ENCODE data around the gene UBAP1. TPM values are rescaled to one million over a fixed set of nuclear protein-coding genes. Genes with fewer than 3 reads are reported as not detected.
"Not testable (repeated sequence)": the region's sequence is repeated elsewhere in the genome, so short reads cannot be mapped to it uniquely, and the experiment has no call there.

UBAP1 gene
- total and polyA plus RNA-seq, 8 donors, result 40.5 to 54.1 (median 48.8) TPM

DNA sequence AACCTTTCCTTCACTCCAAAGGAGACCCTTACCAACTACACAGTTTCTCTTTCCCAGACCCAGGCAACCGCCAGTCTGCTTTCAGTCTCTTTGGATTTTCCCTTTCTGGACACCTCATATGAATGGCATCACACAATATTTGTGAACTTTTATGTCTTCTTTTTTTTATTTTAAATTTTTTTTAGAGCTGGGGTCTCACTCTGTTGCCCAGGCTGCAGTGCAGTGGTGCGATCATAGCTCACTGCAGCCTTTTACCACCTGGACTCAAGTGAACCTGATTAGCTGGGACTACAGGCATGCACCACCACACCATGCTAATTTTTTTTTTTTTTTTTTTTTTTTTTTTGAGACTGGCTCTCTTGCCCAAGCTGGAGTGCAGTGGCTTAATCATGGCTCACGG is 37.5 kb downstream of the UBAP1 start:
- TF ChIP-seq, protein P1, sequence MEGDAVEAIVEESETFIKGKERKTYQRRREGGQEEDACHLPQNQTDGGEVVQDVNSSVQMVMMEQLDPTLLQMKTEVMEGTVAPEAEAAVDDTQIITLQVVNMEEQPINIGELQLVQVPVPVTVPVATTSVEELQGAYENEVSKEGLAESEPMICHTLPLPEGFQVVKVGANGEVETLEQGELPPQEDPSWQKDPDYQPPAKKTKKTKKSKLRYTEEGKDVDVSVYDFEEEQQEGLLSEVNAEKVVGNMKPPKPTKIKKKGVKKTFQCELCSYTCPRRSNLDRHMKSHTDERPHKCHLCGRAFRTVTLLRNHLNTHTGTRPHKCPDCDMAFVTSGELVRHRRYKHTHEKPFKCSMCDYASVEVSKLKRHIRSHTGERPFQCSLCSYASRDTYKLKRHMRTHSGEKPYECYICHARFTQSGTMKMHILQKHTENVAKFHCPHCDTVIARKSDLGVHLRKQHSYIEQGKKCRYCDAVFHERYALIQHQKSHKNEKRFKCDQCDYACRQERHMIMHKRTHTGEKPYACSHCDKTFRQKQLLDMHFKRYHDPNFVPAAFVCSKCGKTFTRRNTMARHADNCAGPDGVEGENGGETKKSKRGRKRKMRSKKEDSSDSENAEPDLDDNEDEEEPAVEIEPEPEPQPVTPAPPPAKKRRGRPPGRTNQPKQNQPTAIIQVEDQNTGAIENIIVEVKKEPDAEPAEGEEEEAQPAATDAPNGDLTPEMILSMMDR (IDR thresholded peaks at IDR 0.05), result no peak
- no peaks in the 10 kb centered on the region for H3K27me3 ChIP-seq
- peaks cover 0 to under 1% of the 10 kb centered on the region in 2 donors for H3K36me3 ChIP-seq
- no peak overlapping the region for H3K27ac ChIP-seq
- H3K9me3 ChIP-seq, result no peaks in the 10 kb centered on the region
- intact Hi-C loops (cut with DNase I), result no loop called here
- no peak for DNase-seq
- no peak overlapping the region for H3K4me3 ChIP-seq
- ATAC-seq, result no peak
- H3K4me1 ChIP-seq, result peaks cover 0 to 7% of the 10 kb centered on the region in 2 donors

DNA sequence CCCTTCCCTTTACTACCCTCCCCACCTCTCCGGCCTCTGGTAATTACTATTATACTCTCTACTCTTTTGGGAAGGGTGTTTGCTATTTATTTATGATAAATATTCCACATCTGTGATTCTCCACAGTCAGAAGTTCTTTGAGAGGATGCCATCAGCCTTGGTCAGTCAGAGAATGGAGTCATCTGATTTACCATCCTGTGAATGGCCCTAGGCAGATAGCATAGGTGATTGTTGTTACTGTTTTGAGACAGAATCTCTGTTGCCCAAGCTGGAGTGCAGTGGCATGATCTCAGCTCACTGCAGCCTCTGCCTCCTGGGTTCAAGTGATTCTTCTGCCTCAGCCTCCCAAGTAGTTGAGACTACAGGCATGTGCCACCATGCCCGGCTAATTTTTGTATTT is 38.2 kb downstream of the UBAP1 start:
- H3K4me3 ChIP-seq; H3K4me1 ChIP-seq; H3K9me3 ChIP-seq; DNase-seq; intact Hi-C loops (cut with DNase I); ATAC-seq; H3K27me3 ChIP-seq; H3K36me3 ChIP-seq; H3K27ac ChIP-seq: not testable (repeated sequence)

DNA sequence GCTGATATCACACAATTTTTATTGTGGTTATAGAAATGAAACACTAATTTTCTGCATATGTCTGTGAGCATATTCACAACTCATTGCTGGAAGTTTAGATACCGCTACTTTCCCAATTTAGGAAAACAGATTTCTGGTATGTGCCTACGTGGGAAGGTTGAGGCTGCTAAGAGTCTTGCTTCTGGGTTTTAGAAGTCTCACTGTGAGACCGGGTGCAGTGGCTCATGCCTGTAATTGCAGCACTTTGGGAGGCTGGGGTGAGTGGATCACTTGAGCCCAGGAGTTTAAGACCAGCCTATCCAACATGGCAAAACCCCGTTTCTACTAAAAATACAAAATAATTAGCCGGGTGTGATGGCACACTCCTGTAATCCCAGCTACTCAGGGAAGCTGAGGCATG is 39.6 kb downstream of the UBAP1 start:
- Histone ChIP-seq H3K27ac (no peak overlapping the region), H3K4me3 (no peak overlapping the region), H3K27me3 (no peaks in the 10 kb centered on the region), H3K4me1 (peaks cover 0 to 11% of the 10 kb centered on the region in 2 donors), H3K9me3 (no peaks in the 10 kb centered on the region), H3K36me3 (peaks cover 0 to 21% of the 10 kb centered on the region in 2 donors)
- TF ChIP-seq, protein P1 (IDR thresholded peaks at IDR 0.05), result no peak
- ATAC-seq (no peak), DNase-seq (no peak)
- intact Hi-C loops (cut with DNase I), result no loop called here

DNA sequence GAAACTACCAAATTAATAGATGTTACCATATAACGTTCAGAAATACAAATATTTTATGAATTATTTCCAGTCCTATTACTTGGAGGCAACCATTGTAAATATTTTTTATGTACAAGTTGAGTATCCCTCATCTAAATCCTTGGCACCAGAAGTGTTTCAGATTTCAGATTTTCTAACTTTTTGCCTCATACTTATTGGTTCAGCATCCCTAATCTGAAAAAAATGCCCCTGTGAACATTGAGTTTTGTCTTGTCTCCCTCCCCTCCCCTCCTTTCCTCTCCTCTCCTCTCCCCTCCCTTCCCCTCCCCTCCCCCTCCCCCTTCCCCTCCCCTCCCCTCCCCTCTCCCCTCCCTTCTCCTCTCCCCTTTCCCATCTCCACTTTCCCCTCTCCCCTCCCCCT is 40.6 kb downstream of the UBAP1 start:
- DNase-seq (no peak), ATAC-seq (no peak)
- Histone ChIP-seq H3K27ac (no peak overlapping the region), H3K27me3 (no peaks in the 10 kb centered on the region), H3K36me3 (peaks cover 0 to 29% of the 10 kb centered on the region in 2 donors), H3K9me3 (no peaks in the 10 kb centered on the region), H3K4me1 (peaks cover 0 to 11% of the 10 kb centered on the region in 2 donors), H3K4me3 (no peak overlapping the region)
- TF ChIP-seq, protein P1 (IDR thresholded peaks at IDR 0.05), result no peak
- intact Hi-C loops (cut with DNase I), result no loop called here

DNA sequence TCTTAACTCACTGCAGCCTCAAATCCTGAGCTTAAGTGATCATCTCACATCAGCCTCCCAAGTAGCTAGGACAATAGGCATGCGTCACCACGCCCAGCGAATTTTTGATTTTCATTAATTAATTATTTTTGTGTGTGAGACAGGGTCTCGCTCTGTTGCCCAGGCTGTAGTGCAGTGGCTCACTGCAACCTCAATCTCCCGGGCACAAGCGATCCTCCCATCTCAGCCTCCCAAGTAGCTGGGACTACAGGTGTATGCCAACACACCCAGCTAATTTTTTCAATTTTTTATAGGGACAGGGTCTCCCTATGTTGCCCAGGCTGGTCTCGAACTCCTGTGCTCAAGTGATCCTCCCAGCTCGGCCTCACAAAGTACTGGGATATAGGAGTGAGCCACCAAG is 41.4 kb downstream of the UBAP1 start:
- TF ChIP-seq, protein P1 (IDR thresholded peaks at IDR 0.05), result no peak
- H3K4me1 ChIP-seq, result peaks cover 0 to 11% of the 10 kb centered on the region in 2 donors
- DNase-seq (no peak), ATAC-seq (no peak)
- no peak overlapping the region for H3K4me3 ChIP-seq
- peaks cover 0 to 29% of the 10 kb centered on the region in 2 donors for H3K36me3 ChIP-seq
- no peaks in the 10 kb centered on the region for H3K9me3 ChIP-seq
- intact Hi-C loops (cut with DNase I), result no loop called here
- no peaks in the 10 kb centered on the region for H3K27me3 ChIP-seq
- H3K27ac ChIP-seq, result no peak overlapping the region

DNA sequence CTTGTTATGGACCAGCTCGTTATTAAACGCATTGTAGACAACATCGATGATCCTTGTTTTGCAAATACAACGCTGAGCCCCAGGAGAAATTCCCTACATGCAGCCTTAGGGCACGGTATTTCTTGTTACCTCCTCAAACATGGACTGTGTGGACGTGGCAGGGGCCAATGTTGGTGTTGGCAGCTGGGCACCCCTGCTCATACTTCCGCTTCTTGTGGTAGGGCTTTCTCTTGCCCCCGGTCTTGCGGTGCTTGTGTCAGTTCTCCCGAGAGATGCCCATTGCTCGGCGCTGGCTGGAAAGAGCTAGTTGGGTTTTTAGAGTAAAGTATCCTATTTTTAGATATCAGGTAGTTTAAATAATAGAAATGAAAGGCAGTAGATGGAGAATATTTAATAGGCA is 45.5 kb downstream of the UBAP1 start:
- TF ChIP-seq, protein P1 (IDR thresholded peaks at IDR 0.05), result no peak
- intact Hi-C loops (cut with DNase I), result no loop called here
- no peak overlapping the region for H3K4me3 ChIP-seq
- peak in 1 of 4 donors; percentile 56 for DNase-seq
- no peaks in the 10 kb centered on the region for H3K27me3 ChIP-seq
- H3K27ac ChIP-seq, result no peak overlapping the region
- peaks cover 0 to 4% of the 10 kb centered on the region in 2 donors for H3K4me1 ChIP-seq
- no peaks in the 10 kb centered on the region for H3K9me3 ChIP-seq
- peaks cover 0 to 29% of the 10 kb centered on the region in 2 donors for H3K36me3 ChIP-seq
- no peak for ATAC-seq

DNA sequence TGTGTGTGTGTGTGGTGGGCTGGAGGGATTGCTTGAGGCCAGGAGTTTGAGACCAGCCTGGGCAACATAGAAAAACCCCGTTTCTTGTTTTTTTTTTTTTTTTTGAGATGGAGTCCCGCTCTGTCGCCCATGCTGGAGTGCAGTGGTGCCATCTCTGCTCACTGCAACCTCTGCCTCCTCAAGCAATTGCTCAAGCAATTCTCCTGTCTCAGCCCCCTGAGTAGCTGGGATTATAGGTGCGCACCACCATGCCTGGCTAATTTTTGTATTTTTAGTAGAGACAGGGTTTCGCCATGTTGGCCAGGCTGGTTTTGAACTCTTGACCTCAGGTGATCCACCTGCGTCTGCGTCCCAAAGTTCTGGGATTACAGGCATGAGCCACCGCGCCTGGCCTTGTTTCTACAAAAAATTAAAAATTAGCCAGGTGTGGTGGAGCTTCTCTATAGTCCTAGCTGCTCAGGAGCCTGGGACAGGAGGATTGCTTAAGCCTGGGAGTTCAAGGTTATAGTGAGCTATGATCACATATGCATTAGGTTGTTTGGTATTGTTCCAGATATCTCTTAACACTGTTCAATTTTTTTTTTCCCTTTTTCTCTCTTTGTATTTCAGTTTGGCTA is 47.4 kb downstream of the UBAP1 start:
- H3K27me3 ChIP-seq; H3K4me1 ChIP-seq; intact Hi-C loops (cut with DNase I); H3K27ac ChIP-seq; DNase-seq; H3K9me3 ChIP-seq; H3K4me3 ChIP-seq; ATAC-seq: not testable (repeated sequence)
- peaks cover 0 to 30% of the 10 kb centered on the region in 2 donors for H3K36me3 ChIP-seq

Data from left lung (tissue), 10 donors.